ENCODE measurements around the gene GRID1.

The GRID1 gene

GRCh38 chr10:86366033-86366901 is at the start of gene GRID1:
Gene GRID1, minus strand, starts transcription at chr10:86366795.
- DNase-seq = peak; percentile 48

- DNase-seq = no peak
Observed at GRCh38 chr10:86415583-86415982, 49.0 kb upstream of the GRID1 start.

- no peak for DNase-seq
Observed at GRCh38 chr10:86415116-86415515, 48.5 kb upstream of the GRID1 start.

GRCh38 chr10:86413046-86413728 is 46.6 kb upstream of the GRID1 start:
- peak; percentile 15 for DNase-seq

GRCh38 chr10:86411852-86412560 is 45.4 kb upstream of the GRID1 start:
- DNase-seq = no peak

- peak; percentile 47 for DNase-seq
Observed at GRCh38 chr10:86411281-86411841, 44.8 kb upstream of the GRID1 start.

GRCh38 chr10:86410542-86411124 is 44.0 kb upstream of the GRID1 start:
- DNase-seq = no peak

- DNase-seq = no peak
Observed at GRCh38 chr10:86409183-86409582, 42.6 kb upstream of the GRID1 start.

- no peak for DNase-seq
Observed at GRCh38 chr10:86403183-86403797, 36.7 kb upstream of the GRID1 start.

- DNase-seq = no peak
Observed at GRCh38 chr10:86402283-86402941, 35.8 kb upstream of the GRID1 start.

GRCh38 chr10:86401588-86402282 is 35.1 kb upstream of the GRID1 start:
- DNase-seq = peak; percentile 43

- peak; percentile 83 for DNase-seq
Observed at GRCh38 chr10:86400705-86401587, 34.4 kb upstream of the GRID1 start.

- peak; percentile 98 for DNase-seq
Observed at GRCh38 chr10:86399879-86400704, 33.5 kb upstream of the GRID1 start.

- no peak for DNase-seq
Observed at GRCh38 chr10:86399514-86399878, 32.9 kb upstream of the GRID1 start.

- DNase-seq = no peak
Observed at GRCh38 chr10:86397120-86397519, 30.5 kb upstream of the GRID1 start.

GRCh38 chr10:86393862-86394455 is 27.4 kb upstream of the GRID1 start:
- DNase-seq = no peak

- DNase-seq = no peak
Observed at GRCh38 chr10:86393362-86393761, 26.8 kb upstream of the GRID1 start.

- no peak for DNase-seq
Observed at GRCh38 chr10:86392723-86393094, 26.1 kb upstream of the GRID1 start.

Data from stimulated activated CD4-positive, alpha-beta T cell treated with anti-CD3 and anti-CD28 coated beads, Interleukin-15, amount 100 ng/mL, for 24 hours (primary cell).